HUES48 (cell line): ENCODE data around the gene HHIP.
A peak's percentile ranks its signal among the peaks of the same experiment; 100 is the strongest.

Source experiments
- H3K27ac ChIP-seq: one replicate; pipeline ENCODE4 v1.7.0; 2013; ENCODE audit warnings: low read depth, low read length, inconsistent platforms
- H3K27me3 ChIP-seq: 2 replicates; pipeline ENCODE4 v1.6.1; 2013; ENCODE audit warnings: mild to moderate bottlenecking, low read length; ENCODE audit not compliant: control insufficient read depth, insufficient read depth
- H3K36me3 ChIP-seq: 2 replicates; pipeline ENCODE4 v1.6.1; 2013; ENCODE audit warnings: low read length; ENCODE audit not compliant: control insufficient read depth, insufficient read depth
- H3K4me1 ChIP-seq: 2 replicates; pipeline ENCODE4 v1.6.1; 2013; ENCODE audit warnings: mild to moderate bottlenecking, low read length; ENCODE audit not compliant: control insufficient read depth, insufficient read depth
- H3K4me3 ChIP-seq: 2 replicates; pipeline ENCODE4 v1.5.1; 2013; ENCODE audit warnings: mild to moderate bottlenecking, low read depth, low read length
- H3K9ac ChIP-seq: 2 replicates; pipeline ENCODE4 v1.6.1; 2013; ENCODE audit warnings: mild to moderate bottlenecking, low read depth, low read length, moderate library complexity
- H3K9me3 ChIP-seq: 2 replicates; pipeline ENCODE4 v1.6.1; 2013; ENCODE audit warnings: low read length; ENCODE audit not compliant: control insufficient read depth, insufficient read depth

The HHIP gene

GRCh38 chr4:144709159-144709558 is 63.2 kb downstream of the HHIP start:
- Histone ChIP-seq H3K27me3 (no peaks in the 10 kb centered on the region), H3K9me3 (no peaks in the 10 kb centered on the region), H3K27ac (peak overlapping the region; percentile 63), H3K9ac (no peak overlapping the region), H3K36me3 (no peaks in the 10 kb centered on the region), H3K4me3 (no peak overlapping the region), H3K4me1 (peaks cover 14% of the 10 kb centered on the region)

GRCh38 chr4:144709793-144710525 is 64.0 kb downstream of the HHIP start:
- H3K27me3 ChIP-seq = no peaks in the 10 kb centered on the region
- no peaks in the 10 kb centered on the region for H3K36me3 ChIP-seq
- no peak overlapping the region for H3K4me3 ChIP-seq
- peak overlapping the region; percentile 63 for H3K27ac ChIP-seq
- H3K9ac ChIP-seq = no peak overlapping the region
- peaks cover 14% of the 10 kb centered on the region for H3K4me1 ChIP-seq
- no peaks in the 10 kb centered on the region for H3K9me3 ChIP-seq

GRCh38 chr4:144710526-144710912 is 64.6 kb downstream of the HHIP start:
- Histone ChIP-seq H3K4me3 (no peak overlapping the region), H3K27ac (no peak overlapping the region), H3K9me3 (no peaks in the 10 kb centered on the region), H3K4me1 (peaks cover 14% of the 10 kb centered on the region), H3K27me3 (no peaks in the 10 kb centered on the region), H3K36me3 (no peaks in the 10 kb centered on the region), H3K9ac (no peak overlapping the region)

- no peaks in the 10 kb centered on the region for H3K27me3 ChIP-seq
- no peaks in the 10 kb centered on the region for H3K9me3 ChIP-seq
- no peak overlapping the region for H3K4me3 ChIP-seq
- H3K36me3 ChIP-seq = no peaks in the 10 kb centered on the region
- H3K9ac ChIP-seq = no peak overlapping the region
- peaks cover 4% of the 10 kb centered on the region; the same call in 1 of the 2 replicates for H3K4me1 ChIP-seq
- no peak overlapping the region for H3K27ac ChIP-seq
These were observed 65.9 kb downstream of the HHIP start for GRCh38 chr4:144711700-144712456.

- no peaks in the 10 kb centered on the region for H3K27me3 ChIP-seq
- H3K36me3 ChIP-seq = no peaks in the 10 kb centered on the region
- H3K9me3 ChIP-seq = no peaks in the 10 kb centered on the region
- peaks cover 4% of the 10 kb centered on the region; the same call in 1 of the 2 replicates for H3K4me1 ChIP-seq
- H3K9ac ChIP-seq = no peak overlapping the region
- no peak overlapping the region for H3K4me3 ChIP-seq
- no peak overlapping the region for H3K27ac ChIP-seq
These were observed 66.8 kb downstream of the HHIP start for GRCh38 chr4:144712775-144713174.

GRCh38 chr4:144714166-144714565 is 68.2 kb downstream of the HHIP start:
- no peak overlapping the region for H3K9ac ChIP-seq
- H3K4me1 ChIP-seq = peaks cover 4% of the 10 kb centered on the region; the same call in 1 of the 2 replicates
- H3K36me3 ChIP-seq = no peaks in the 10 kb centered on the region
- no peak overlapping the region for H3K4me3 ChIP-seq
- no peaks in the 10 kb centered on the region for H3K9me3 ChIP-seq
- H3K27me3 ChIP-seq = no peaks in the 10 kb centered on the region
- no peak overlapping the region for H3K27ac ChIP-seq

- no peak overlapping the region for H3K9ac ChIP-seq
- no peaks in the 10 kb centered on the region for H3K36me3 ChIP-seq
- H3K27ac ChIP-seq = no peak overlapping the region
- H3K9me3 ChIP-seq = no peaks in the 10 kb centered on the region
- H3K4me3 ChIP-seq = no peak overlapping the region
- no peaks in the 10 kb centered on the region for H3K27me3 ChIP-seq
- H3K4me1 ChIP-seq = peaks cover 4% of the 10 kb centered on the region
These were observed 69.3 kb downstream of the HHIP start for GRCh38 chr4:144715230-144715629.

GRCh38 chr4:144716778-144717177 is 70.8 kb downstream of the HHIP start:
- Histone ChIP-seq H3K9me3 (no peaks in the 10 kb centered on the region), H3K9ac (no peak overlapping the region), H3K27ac (no peak overlapping the region), H3K27me3 (no peaks in the 10 kb centered on the region), H3K36me3 (no peaks in the 10 kb centered on the region), H3K4me3 (no peak overlapping the region), H3K4me1 (peaks cover 9% of the 10 kb centered on the region)

- H3K27ac ChIP-seq = no peak overlapping the region
- H3K4me1 ChIP-seq = peaks cover 9% of the 10 kb centered on the region
- no peak overlapping the region for H3K9ac ChIP-seq
- no peak overlapping the region for H3K4me3 ChIP-seq
- H3K36me3 ChIP-seq = no peaks in the 10 kb centered on the region
- H3K27me3 ChIP-seq = no peaks in the 10 kb centered on the region
- no peaks in the 10 kb centered on the region for H3K9me3 ChIP-seq
These were observed 73.1 kb downstream of the HHIP start for GRCh38 chr4:144718958-144719512.

- no peak overlapping the region for H3K4me3 ChIP-seq
- no peaks in the 10 kb centered on the region for H3K9me3 ChIP-seq
- no peaks in the 10 kb centered on the region for H3K27me3 ChIP-seq
- peaks cover 9% of the 10 kb centered on the region for H3K4me1 ChIP-seq
- no peaks in the 10 kb centered on the region for H3K36me3 ChIP-seq
- H3K9ac ChIP-seq = no peak overlapping the region
- no peak overlapping the region for H3K27ac ChIP-seq
These were observed 74.5 kb downstream of the HHIP start for GRCh38 chr4:144720491-144720890.

GRCh38 chr4:144721994-144722393 is 76.0 kb downstream of the HHIP start:
- Histone ChIP-seq H3K9ac (no peak overlapping the region), H3K36me3 (no peaks in the 10 kb centered on the region), H3K27ac (no peak overlapping the region), H3K4me1 (peaks cover 9% of the 10 kb centered on the region), H3K9me3 (no peaks in the 10 kb centered on the region), H3K27me3 (no peaks in the 10 kb centered on the region), H3K4me3 (no peak overlapping the region)
